ENCODE measurements around the gene KL. TPM values are rescaled to one million over a fixed set of nuclear protein-coding genes. Genes with fewer than 3 reads are reported as not detected.

KL gene
- total RNA-seq, 1 experiment from 2014 or later: not detected

DNA sequence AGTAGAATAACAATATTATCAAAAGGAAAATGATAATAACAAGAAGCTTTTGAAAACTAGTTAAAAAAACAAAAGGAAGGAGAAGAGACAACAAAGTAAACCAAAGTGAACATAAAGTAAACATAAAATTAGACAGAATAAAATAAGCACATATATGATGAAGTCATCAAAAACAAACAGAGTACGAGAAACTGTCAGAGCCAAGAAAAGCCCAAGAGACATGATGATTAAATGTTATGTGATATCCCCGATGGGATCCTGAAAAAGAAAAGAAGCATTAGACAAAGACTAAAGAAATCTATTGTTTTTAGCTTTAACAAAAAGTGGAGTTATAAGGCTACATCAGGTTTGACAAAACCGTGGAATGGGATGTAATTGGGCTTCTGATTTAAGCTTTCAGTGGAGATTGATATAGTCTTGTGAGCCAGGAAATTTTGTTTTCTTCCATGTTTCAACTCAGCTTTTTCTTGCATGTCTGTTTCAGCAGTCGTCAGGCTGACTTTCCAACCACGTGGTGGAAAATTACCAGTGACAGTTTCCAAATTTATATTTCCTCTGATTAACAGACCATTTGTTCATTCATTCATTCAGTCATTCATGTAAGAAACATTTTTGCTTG lies 64.9 kb downstream of the KL start (continued):
- TF ChIP-seq, protein P1, sequence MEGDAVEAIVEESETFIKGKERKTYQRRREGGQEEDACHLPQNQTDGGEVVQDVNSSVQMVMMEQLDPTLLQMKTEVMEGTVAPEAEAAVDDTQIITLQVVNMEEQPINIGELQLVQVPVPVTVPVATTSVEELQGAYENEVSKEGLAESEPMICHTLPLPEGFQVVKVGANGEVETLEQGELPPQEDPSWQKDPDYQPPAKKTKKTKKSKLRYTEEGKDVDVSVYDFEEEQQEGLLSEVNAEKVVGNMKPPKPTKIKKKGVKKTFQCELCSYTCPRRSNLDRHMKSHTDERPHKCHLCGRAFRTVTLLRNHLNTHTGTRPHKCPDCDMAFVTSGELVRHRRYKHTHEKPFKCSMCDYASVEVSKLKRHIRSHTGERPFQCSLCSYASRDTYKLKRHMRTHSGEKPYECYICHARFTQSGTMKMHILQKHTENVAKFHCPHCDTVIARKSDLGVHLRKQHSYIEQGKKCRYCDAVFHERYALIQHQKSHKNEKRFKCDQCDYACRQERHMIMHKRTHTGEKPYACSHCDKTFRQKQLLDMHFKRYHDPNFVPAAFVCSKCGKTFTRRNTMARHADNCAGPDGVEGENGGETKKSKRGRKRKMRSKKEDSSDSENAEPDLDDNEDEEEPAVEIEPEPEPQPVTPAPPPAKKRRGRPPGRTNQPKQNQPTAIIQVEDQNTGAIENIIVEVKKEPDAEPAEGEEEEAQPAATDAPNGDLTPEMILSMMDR (IDR thresholded peaks at IDR 0.05 in 2 of 3, conservative IDR thresholded peaks at IDR 0.05 in 1 of 3; ENCODE audit: borderline replicate concordance in 1 of 3, insufficient read depth in 1 of 3, low read depth in 2 of 3, low read length in 2 of 3): no peak
- TF ChIP-seq EZH2 (IDR thresholded peaks at IDR 0.05) (no peak), CBX3 (IDR thresholded peaks at IDR 0.05; ENCODE audit: low read depth) (no peak), EZH2phosphoT487 (IDR thresholded peaks at IDR 0.05; ENCODE audit: borderline replicate concordance) (no peak), RAD21 (IDR thresholded peaks at IDR 0.05; ENCODE audit: low read depth) (no peak), ZNF274 (IDR thresholded peaks at IDR 0.05; ENCODE audit: low read depth, low read length) (no peak), POLR2AphosphoS5 (IDR thresholded peaks at IDR 0.05; ENCODE audit: low read depth, low read length) (no peak)
- TF ChIP-seq, protein P2, sequence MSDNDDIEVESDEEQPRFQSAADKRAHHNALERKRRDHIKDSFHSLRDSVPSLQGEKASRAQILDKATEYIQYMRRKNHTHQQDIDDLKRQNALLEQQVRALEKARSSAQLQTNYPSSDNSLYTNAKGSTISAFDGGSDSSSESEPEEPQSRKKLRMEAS (IDR thresholded peaks at IDR 0.05): no peak

DNA sequence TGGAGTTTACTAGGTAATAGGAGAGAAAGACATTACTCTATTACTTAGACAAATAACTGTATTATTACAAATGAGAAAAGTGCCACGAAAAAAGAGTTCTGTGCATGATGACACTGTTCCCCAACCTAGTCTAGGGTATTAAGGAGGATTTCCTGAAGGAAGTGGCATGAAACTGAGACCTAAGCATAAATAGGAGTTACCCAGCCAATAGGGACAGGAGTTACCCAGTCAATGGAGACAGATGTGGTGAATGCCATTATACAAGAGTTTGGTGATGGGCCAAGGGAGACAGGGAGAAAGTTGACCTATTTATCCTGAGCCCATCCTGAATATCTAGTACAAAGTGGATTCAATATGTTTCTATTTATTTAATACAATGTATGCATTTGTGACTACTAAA lies 65.4 kb downstream of the KL start:
- no peak for DNase-seq (ENCODE audit: low read depth, low spot score)
- intact Hi-C loops (cut with micrococcal nuclease): no loop called here
- no peaks in the 10 kb centered on the region for H3K9me2 ChIP-seq (ENCODE audit: insufficient read depth)
- RAD21 ChIA-PET (ENCODE audit: low non-redundant PET in 1 of 2, low total read pairs in 2 of 2, uncharacterized antibody in 2 of 2, unreplicated experiment in 2 of 2): no interaction called here
- no peak overlapping the region for H3K4me3 ChIP-seq (replicated peaks in 1 of 2; ENCODE audit: low read depth in 1 of 2, low read length in 2 of 2)
- H3K27me3 ChIP-seq (ENCODE audit: insufficient read depth, low read length): no peaks in the 10 kb centered on the region
- H3K4me1 ChIP-seq (ENCODE audit: control insufficient read depth in 1 of 2, insufficient read depth in 2 of 2, low read length in 2 of 2): peaks cover 0 to 3% of the 10 kb centered on the region in 2 experiments; a peak in 1 of 4 replicates
- CTCF ChIA-PET: no interaction called here
- H3K9me3 ChIP-seq (ENCODE audit: control insufficient read depth in 1 of 2, insufficient read depth in 1 of 2, low read depth in 1 of 2, low read length in 2 of 2): no peaks in the 10 kb centered on the region
- H4K20me1 ChIP-seq (ENCODE audit: insufficient read depth): no peaks in the 10 kb centered on the region
- no peaks in the 10 kb centered on the region for H3K36me3 ChIP-seq (ENCODE audit: control insufficient read depth in 1 of 2, insufficient read depth in 2 of 2, low read length in 2 of 2)
- H2AFZ ChIP-seq (ENCODE audit: low read depth, low read length, poor library complexity, severe bottlenecking): no peak overlapping the region
- no peak for ATAC-seq
- H3K27ac ChIP-seq (ENCODE audit: low read depth, low read length): no peak overlapping the region
- BruUV-seq (replicated peaks): no TSS peak
- H3K9ac ChIP-seq (ENCODE audit: low read length): no peak overlapping the region
- POLR2A ChIA-PET: no interaction called here
- no peaks in the 10 kb centered on the region for H3K79me2 ChIP-seq (ENCODE audit: insufficient read depth, low read length)
- H3K4me2 ChIP-seq (ENCODE audit: low read length): no peak overlapping the region
- TF ChIP-seq SP1 (IDR thresholded peaks at IDR 0.05; ENCODE audit: low read depth): no peak
- TF ChIP-seq EZH2 (IDR thresholded peaks at IDR 0.05): no peak
- TF ChIP-seq FOSL1 (IDR thresholded peaks at IDR 0.05; ENCODE audit: low read depth): no peak
- TF ChIP-seq ZFX (IDR thresholded peaks at IDR 0.05): no peak
- no peak for TF ChIP-seq JUND (IDR thresholded peaks at IDR 0.05)
- no peak for TF ChIP-seq POLR2A (IDR thresholded peaks at IDR 0.05; ENCODE audit: borderline replicate concordance, extremely low read depth, insufficient read depth, insufficient read length)
- TF ChIP-seq, protein P3, sequence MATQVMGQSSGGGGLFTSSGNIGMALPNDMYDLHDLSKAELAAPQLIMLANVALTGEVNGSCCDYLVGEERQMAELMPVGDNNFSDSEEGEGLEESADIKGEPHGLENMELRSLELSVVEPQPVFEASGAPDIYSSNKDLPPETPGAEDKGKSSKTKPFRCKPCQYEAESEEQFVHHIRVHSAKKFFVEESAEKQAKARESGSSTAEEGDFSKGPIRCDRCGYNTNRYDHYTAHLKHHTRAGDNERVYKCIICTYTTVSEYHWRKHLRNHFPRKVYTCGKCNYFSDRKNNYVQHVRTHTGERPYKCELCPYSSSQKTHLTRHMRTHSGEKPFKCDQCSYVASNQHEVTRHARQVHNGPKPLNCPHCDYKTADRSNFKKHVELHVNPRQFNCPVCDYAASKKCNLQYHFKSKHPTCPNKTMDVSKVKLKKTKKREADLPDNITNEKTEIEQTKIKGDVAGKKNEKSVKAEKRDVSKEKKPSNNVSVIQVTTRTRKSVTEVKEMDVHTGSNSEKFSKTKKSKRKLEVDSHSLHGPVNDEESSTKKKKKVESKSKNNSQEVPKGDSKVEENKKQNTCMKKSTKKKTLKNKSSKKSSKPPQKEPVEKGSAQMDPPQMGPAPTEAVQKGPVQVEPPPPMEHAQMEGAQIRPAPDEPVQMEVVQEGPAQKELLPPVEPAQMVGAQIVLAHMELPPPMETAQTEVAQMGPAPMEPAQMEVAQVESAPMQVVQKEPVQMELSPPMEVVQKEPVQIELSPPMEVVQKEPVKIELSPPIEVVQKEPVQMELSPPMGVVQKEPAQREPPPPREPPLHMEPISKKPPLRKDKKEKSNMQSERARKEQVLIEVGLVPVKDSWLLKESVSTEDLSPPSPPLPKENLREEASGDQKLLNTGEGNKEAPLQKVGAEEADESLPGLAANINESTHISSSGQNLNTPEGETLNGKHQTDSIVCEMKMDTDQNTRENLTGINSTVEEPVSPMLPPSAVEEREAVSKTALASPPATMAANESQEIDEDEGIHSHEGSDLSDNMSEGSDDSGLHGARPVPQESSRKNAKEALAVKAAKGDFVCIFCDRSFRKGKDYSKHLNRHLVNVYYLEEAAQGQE (IDR thresholded peaks at IDR 0.05; ENCODE audit: low read depth): no peak
- no peak for TF ChIP-seq EGR1 (IDR thresholded peaks at IDR 0.05; ENCODE audit: low read depth)
- TF ChIP-seq ZNF274 (IDR thresholded peaks at IDR 0.05; ENCODE audit: low read depth, low read length): no peak
- no peak for TF ChIP-seq POLR2AphosphoS5 (IDR thresholded peaks at IDR 0.05; ENCODE audit: low read depth, low read length)
- no peak for TF ChIP-seq CBX3 (IDR thresholded peaks at IDR 0.05; ENCODE audit: low read depth)
- no peak for TF ChIP-seq TCF7L2 (IDR thresholded peaks at IDR 0.05; ENCODE audit: borderline replicate concordance, extremely low read depth, insufficient read depth, insufficient read length)
- TF ChIP-seq, protein P4, sequence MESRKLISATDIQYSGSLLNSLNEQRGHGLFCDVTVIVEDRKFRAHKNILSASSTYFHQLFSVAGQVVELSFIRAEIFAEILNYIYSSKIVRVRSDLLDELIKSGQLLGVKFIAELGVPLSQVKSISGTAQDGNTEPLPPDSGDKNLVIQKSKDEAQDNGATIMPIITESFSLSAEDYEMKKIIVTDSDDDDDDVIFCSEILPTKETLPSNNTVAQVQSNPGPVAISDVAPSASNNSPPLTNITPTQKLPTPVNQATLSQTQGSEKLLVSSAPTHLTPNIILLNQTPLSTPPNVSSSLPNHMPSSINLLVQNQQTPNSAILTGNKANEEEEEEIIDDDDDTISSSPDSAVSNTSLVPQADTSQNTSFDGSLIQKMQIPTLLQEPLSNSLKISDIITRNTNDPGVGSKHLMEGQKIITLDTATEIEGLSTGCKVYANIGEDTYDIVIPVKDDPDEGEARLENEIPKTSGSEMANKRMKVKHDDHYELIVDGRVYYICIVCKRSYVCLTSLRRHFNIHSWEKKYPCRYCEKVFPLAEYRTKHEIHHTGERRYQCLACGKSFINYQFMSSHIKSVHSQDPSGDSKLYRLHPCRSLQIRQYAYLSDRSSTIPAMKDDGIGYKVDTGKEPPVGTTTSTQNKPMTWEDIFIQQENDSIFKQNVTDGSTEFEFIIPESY (IDR thresholded peaks at IDR 0.05; ENCODE audit: extremely low read depth, insufficient replicate concordance, low read length): no peak
- TF ChIP-seq, protein P2 (IDR thresholded peaks at IDR 0.05): no peak

Data from HCT116 (cell line).